NCI-H1092 treated with DMSO at 0.1 percent for 48 hours (cell line): ENCODE measurements around the gene PSG3.
A peak's percentile ranks its signal among the peaks of the same experiment; 100 is the strongest.
"Not testable (repeated sequence)": the region's sequence is repeated elsewhere in the genome, so short reads cannot be mapped to it uniquely, and the experiment has no call there.

ENCODE experiments used
- DNase-seq: peaks from one replicate; lab custom pipeline; 2025; lab: John Stamatoyannopoulos, UW

PSG3 gene

DNA sequence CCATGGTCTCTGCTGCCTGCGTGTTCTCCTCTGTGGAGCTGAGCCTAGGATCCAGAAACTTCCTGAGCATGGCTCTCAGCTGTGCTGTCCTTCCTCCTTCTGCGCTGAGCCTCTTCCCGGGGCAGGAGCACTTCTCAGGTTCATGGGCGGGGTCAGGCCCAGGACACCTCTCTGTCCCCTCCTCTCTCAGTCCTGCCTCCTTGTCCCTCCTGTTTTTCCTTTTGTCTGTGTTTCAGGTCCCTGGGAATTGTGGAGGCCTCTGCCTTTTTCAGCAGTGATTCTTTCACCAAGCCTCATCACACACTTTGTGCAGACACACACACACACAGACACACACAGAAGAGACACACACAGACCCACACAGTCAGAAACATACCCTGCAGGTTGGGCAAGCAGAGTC, at the start of gene PSG3:
TSS of gene PSG3 (minus strand) at position 101 of the 400 bp plus-strand sequence. CDS start at position 4, 97 bp downstream.
- DNase-seq = not testable (repeated sequence)

DNA sequence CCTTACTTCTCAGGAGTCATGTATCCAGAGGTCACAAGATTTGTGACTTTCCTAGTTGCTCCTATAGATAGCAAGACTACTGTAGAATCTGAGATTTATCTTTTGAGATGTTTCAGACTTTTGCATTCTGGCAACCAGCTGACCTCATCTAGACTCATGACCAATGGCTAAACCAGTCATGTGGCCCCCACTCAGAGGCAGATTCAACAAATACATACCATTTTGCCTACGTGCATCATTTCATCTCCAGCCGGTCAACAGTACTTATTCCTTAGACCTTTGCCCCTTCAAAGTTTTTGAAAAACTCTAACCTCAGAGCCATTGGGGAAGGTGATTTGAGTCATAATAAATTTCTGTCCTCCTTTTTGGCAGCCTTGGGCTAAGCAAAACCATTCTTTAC, 48.5 kb upstream of the PSG3 start:
- DNase-seq = not testable (repeated sequence)

DNA sequence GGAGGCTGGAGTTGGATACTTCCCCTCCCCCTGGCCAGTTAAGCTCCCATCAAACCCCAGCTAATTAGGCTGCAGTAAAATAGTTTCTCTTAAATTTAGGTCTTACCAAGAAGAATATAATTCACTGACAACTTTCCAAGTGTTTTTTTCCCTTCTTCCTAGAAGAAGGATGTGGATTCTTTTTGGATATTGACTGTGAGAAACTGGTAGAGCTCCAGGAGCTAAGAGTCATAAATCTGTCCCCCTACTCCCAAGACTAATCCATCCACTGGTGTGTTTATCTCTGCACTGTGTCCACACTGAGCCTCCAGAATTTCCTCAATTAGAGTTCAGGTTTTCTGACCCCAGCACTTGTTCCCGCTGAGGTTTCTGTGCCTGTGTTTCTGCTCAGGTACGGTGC, 47.5 kb upstream of the PSG3 start:
- not testable (repeated sequence) for DNase-seq

DNA sequence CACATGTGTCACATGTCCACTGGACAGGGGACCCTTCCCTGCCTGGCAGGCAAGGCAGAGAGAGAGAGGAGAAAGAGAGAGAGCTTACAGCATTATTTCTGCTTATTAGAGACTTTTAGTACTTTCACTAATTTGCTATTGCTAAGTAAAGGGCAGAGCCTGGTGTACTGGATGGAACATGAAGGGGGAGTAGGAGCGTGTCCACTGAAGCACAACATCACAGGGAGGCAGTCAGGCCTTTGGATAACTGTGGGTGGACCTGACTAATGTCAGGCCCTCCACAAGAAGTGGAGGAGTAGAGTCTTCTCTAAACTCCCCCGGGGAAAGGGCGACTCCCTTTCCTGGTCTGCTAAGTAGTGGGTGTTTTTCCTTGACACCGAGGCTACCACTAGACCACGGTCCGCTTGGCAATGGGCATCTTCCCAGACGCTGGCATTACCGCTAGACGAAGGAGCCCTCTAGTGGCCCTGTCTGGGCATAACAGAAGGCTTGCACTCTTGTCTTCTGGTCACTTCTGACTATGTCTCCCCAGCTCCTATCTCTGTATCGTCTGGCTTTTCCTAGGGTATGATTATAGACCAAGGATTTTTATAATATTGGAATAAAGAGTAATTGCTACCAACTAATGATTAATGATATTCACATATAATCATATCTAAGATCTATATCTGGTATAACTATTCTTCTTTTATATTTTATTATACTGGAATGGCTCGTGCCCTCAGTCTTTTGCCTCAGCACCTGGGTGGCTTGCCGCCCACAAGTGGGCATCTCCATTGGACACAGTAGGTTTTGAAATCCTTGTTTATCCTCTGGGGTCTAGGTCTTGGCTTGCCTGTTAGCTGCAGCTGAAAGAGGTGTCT, 36.7 kb upstream of the PSG3 start:
- DNase-seq = peak; percentile 32

DNA sequence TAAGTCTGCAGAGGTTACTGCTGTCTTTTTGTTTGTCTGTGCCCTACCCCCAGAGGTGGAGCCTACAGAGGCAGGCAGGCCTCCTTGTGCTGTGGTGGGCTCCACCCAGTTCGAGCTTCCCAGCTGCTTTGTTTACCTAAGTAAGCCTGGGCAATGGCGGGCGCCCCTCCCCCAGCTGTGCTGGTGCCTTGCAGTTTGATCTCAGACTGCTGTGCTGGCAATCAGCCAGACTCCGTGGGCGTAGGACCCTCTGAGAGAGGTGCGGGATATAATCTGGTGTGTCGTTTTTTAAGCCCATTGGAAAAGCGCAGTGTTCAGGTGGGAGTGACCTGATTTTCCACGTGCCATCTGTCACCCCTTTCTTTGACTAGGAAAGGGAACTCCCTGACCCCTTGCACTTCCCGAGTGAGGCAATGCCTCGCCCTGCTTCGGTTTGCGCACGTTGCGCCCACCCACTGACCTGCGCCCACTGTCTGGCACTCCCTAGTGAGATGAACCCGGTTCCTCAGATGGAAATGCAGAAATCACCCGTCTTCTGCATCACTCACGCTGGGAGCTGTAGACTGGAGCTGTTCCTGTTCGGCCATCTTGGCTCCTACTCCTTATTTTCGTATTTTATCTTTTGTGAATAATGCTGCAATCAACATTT, 34.4 kb upstream of the PSG3 start:
- DNase-seq = not testable (repeated sequence)

DNA sequence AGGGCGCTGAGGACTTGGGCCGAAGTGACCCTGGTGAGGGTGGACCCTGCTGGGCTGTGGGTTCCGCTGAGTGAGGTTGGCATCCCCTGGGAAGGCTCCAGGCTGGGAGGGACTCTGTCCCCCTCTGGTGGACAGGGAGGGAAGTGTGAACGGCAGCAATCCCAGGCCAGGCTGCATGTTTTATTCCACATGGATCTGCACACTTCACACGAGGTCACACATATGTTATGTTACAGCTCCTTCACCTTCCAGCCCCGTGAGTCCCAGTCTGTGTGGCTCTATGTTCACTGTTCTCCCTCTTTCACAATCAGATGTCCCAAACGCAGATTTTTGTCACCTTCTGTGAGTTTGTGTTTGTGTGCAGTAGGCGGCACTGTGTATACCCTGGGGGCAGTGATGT, 27.0 kb upstream of the PSG3 start:
- DNase-seq = not testable (repeated sequence)

DNA sequence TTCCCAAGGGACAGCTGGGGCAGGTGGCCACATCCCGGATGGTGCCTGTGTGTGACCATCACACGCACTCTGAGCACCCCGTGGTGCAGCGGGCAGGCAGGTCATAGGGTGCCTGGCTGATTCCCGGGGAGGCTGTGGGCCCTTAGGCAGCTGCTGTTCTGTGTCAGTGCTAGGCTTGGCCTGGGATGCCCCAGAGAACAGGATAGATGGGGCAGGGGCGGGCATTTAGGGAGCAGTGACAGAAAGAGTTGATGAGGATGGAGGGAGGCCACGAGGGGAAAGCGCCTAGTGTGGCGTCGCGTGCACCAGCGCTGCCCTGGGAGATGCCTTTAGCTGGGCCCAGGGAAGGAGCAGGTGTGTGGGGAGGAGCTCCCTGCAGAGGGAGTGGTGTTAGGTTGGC, 26.6 kb upstream of the PSG3 start:
- DNase-seq = not testable (repeated sequence)

DNA sequence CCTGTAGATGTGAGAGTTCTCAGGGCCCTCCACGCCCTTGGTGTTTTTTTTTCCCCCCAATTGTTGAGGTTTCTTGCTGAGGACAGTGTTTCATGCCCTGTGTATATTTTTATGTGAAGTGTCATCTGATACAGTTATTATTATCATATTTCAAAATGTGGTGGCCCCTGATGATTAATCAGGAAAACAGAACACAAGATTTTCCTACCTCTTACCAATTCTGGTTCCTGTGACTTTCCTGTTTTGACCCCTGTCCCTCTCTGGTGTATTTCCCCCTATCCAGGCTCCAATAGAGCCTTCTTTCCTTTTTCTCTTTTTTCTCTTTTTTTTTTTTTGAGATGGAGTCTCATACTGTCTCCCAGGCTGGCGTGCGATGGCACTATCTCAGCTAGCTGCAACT, 24.6 kb upstream of the PSG3 start:
- no peak for DNase-seq

DNA sequence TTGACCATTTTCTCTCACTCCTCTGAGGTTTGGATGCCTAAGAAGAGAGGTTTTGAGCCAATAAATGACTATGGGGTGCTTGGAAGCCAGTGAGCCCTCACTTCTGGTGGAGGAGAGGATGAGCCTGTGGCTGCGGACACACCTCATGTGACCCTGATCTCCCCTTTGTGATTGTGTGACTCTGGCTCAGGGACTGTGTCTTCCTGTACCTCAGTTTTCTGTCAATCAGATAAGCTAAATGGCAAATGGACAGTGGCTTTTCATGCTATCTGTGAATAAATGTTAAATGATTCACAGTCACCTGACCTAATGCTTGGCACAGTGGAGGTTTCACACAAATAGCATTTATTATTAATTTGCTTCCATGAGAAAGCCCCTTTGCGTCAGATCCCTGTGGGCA, 22.5 kb upstream of the PSG3 start:
- no peak for DNase-seq

DNA sequence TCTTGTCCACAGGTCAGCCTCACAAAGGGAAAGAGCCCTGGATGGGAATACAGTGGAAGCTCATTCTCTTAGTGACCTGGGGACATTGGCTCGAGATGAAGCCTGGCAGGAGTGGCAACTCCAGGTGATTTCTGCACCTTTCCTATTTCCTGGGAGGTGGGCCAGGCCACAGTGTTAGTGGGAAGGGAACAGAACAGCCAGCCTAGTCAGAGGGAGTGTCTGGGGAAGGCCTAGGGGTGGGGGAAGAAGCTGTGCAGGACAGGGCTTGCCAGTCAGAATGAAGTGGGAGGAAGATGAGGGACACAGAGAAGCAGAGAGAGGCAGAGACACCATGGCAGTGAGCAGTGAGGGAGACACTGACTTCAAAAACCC, 21.6 kb upstream of the PSG3 start:
- DNase-seq = not testable (repeated sequence)

DNA sequence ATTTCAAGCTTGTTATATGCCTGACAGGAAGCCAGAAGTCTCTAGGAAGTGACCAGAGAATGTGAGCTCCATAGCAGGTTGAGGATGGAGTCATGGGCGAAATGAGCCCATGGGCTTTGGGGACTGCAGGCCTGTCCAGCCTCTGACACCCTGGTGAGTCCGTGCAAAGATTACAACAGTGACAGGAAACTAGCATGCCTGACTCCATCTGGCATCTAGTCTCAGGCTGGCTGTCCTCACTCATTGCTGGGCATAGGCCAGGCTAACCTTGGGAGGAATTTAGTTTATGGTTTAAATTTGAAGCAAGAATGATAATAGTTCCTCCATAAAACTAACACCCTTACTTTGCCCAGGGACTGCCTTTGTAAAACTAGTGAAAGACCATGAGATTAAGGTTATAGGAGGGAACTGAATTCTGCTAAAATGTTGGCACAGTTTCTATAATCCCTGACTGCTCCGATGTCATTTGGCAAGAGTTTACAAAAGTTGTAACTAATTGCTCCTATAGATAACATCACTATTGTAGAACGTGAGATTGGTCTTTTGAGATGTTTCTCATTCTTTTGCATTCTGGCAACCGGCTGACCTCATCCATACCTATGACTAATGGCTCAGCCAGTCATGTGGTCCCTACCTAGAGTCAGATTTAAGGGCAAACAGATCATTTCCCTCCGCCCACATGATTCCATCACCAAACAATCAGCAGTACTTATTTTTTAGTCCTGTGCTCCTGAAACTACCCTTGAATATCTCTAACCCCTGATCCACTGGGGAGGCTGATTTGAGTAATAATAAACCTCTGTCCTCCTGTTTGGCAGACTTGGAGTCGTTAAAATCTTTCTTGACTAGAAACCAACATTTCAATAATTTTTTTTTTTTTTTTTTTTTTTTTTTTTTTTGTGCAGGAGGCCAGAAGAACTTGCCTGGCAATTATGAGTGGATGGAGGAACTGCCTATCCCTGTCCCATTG, 21.0 kb upstream of the PSG3 start:
- not testable (repeated sequence) for DNase-seq

DNA sequence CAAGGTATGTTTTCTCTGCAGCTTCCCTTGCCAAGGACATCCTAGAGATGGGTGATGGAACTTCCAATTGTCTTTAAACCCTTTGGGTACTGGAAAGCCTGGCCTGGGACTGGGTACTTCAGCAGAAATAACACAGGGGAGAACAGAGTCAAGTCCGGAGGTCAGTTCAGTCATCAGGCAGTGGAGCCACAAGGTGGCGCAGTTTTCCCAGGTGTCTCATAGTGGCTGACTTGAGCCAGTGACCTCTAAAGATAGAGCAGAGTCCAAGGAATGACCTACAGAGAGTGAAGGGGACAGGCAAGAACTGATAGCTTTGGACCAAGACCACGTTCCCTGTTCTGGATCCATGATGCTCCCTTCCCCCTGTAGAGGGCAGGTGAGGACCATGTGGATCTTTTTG, 18.4 kb upstream of the PSG3 start:
- not testable (repeated sequence) for DNase-seq

DNA sequence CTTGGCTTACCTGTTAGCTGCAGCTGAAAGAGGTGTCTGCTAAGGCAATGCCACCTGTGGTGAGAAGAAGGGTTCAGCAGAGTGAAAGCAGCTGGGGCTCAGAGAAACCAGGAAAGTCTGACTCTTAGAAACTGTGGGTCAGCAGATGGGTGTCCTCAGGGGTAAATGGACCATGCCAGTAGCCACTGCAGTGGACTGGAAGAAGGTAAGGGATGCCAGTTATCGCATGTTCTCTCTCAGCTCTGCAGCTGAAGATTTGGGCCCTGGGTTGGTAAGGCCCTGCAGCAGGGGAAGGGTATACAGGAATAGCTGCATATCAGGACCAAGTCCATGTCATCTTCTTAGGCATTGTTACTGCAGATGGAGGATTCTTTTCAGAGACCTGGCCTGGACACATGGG, 12.0 kb upstream of the PSG3 start:
- DNase-seq = not testable (repeated sequence)

DNA sequence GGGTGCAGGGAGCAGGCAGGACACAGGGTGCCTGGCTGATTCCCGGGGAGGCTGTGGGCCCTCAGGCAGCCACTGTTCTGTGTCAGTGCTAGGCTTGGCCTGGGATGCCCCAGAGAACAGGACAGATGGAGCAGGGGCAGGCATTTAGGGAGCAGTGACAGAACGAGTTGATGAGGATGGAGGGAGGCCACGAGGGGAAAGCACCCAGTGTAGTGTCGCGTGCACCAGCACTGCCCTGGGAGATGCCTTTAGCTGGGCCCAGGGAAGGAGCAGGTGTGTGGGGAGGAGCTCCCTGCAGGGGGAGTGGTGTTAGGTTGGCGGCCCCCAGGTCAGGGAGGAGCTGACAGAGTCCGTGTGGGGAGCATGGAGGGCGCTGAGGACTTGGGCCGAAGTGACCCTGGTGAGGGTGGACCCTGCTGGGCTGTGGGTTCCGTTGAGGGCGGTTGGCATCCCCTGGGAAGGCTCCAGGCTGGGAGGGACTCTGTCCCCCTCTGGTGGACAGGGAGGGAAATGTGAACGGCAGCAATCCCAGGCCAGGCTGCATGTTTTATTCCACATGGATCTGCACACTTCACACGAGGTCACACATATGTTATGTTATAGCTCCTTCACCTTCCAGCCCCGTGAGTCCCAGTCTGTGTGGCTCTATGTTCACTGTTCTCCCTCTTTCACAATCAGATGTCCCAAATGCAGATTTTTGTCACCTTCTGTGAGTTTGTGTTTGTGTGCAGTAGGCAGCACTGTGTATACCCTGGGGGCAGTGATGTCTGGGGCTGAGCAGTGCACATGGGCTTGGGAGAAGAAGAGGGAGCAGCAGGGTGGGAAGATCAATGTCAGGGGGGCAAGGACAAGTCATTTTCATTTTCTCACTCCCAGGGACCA, 1.7 kb upstream of the PSG3 start:
- DNase-seq = not testable (repeated sequence)

DNA sequence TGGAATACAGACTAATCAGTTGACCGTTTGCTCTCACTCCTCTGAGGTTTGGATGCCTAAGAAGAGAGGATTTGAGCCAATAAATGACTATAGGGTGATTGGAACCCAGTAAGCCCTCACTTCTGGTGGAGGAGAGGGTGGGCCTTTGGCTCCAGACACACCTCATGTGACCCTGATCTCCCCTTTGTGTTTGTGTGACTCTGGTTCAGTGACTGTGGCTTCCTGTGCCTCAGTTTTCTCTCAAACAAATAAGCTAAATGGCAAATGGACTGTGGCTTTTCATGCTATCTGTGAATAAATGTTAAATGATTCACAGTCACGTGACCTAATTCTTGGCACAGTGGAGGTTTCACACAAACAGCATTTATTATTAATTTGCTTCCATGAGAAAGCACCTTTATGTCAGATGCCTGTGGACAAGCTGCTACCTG, 2.7 kb downstream of the PSG3 start:
- not testable (repeated sequence) for DNase-seq

DNA sequence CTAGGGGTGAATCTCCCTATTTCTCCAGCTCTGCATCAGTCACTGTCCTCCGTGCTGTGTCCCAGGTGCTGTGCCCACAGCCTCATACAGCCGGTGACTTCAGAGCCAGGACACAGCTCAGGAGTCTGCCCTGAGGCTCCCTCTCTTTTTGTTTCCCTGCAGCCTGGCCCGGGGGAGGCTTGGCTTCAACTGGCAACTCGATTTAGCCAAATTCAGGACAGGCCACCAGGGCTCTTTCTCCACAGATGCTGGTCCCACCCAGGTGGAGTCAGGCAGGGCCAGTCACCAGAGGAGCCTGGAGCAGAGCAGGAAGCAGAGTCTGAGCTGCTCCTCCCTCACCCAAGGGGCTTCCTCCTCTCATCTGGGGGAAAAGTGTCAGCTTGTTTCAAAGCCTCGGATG, 11.9 kb downstream of the PSG3 start:
- not testable (repeated sequence) for DNase-seq

DNA sequence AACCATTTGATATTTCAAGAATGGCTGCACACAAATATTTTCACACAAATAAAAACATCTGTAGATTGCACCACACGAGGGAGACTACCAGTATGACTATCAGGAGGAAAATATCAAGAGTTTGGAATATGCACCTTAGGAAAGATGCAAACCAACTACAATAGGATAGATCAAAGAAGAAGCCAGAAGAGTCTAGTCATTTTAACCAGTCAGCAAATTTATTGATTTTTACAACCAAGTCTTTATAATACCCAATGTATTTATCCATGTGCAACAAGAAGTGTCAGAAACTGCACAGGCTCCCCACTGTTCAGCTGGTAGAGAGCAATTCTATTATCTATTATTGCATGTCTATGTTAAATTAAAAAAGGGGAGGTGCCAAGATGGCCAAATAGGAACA, 26.3 kb downstream of the PSG3 start:
- not testable (repeated sequence) for DNase-seq

DNA sequence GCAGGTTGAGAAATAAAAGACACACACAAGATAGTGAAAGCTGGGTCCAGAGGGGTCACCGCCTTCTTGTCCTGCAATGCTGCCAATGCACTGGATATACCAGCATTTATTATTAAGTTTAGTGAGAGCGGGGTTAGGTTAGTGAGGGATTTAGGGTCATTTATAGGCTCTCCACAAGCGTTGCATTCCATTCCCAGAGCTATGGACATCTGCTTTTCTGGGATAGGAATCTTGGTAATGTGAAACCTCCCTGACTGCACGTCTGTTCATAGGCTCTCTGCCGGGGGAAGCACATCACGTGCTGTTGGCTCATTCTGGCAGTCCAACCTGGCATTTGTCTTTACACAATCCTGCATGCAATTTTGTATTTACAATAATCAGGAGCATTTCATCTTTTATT, 27.5 kb downstream of the PSG3 start:
- DNase-seq = not testable (repeated sequence)

DNA sequence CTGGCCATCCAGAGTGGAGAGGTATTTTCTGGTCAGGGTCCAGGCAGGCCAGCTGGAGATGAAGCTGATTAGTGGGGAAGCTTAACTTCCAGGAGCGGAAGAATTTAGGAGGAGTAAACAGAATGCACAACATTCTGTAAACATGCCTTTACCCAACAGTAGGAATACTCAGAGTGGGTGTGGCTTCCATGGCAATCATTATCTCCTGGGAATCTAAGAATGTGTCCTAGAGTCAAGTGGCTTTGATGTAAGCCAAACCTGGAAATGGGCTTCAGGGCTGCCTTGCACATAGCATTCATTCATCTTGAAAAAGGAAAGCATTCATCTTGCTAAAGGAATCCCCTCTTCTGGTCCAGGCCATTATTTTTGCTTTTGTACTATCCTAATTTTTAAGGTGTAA, 29.3 kb downstream of the PSG3 start:
- not testable (repeated sequence) for DNase-seq

DNA sequence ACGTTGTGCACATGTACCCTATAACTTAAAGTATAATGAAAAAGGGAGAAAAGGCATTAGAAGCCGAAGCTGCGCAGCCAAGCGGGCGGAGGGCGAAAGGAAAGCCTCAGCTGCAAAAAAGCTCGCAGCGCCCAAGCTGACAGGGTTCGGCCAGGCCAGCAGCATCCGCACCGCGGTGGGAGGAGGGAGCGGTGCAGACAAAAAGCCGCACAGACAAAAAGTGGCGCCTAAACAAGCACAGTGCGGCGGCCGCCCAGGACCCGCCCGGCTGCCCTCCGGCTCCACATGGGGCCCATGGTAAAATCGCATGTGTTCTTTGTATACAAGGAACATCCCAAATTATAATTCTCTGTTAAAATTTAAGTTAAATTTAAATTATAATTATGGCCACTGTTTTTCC, 42.4 kb downstream of the PSG3 start:
- DNase-seq = no peak
